Stimulated activated naive CD4-positive, alpha-beta T cell (primary cell): ENCODE data around the gene BANK1.
"Not testable (repeated sequence)": the region's sequence is repeated elsewhere in the genome, so short reads cannot be mapped to it uniquely, and the experiment has no call there.

Experiments
- DNase-seq, 6 experiments: peaks; one replicate each; lab custom pipeline; 2025; lab: John Stamatoyannopoulos, UW

Gene BANK1

DNA sequence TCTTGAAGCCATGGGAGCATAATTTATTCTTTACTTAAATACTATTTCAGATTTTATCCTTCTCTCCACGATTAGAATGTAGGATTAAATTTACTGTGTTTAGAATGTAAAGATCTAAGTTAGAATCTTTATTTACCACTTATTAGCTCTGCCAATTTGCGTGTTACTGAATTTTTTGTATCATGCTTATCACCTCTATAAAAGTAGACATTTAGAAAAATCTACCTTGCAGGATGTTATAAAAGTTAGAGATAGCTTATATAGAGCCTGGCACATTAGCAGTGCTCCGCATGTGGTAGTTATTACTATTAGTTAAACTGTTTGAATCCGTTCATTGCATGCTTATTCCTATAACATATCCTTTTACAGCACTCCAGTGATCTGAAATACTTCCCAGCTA lies 97.9 kb downstream of the BANK1 start:
- DNase-seq, result no peak

DNA sequence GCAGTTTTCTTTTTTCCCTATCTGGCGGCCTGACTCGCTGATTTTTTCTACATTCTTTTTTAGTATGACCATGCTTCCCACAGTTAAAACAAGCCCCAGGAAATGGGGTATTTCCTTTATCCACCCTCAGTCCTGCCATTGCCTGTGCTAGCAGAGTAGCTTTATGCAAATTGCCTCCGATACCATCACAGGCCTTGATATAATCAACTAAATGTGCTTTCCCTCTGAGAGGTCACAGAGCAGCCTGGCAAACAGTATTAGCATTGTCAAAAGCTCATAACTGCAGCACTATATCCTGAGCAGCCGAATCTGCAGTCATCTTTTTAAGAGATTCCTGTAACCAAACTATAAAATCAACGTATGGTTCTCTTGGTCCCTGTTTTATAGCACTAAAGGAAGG lies 115.0 kb downstream of the BANK1 start:
- DNase-seq, result not testable (repeated sequence)

DNA sequence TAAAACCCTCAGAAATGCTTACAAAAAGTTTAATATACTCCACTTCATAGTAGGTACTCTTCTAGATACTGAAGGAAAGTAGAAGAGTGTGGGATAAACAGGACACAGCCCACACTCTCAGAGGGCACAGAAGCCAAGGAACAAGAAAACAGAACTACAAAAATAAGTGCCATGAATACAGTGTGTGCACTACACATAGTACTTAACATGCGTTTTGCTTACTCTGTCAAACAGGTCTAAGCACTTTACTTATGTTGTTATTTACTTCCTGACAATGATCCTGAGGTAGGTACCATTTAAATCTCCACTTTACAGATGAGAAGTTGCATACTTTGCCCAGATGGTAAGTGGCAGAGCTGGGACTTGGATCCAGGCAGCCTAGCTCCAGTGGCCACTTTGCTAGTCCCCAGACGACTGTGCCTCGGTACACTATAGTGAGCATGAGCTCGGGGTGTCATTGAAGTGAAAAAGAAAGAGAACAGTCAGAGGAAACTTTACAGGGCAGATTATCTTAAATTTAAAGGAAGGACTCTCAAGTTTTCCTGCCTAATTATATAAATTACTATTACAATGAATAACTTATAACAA lies 120.3 kb downstream of the BANK1 start:
- no peak for DNase-seq

DNA sequence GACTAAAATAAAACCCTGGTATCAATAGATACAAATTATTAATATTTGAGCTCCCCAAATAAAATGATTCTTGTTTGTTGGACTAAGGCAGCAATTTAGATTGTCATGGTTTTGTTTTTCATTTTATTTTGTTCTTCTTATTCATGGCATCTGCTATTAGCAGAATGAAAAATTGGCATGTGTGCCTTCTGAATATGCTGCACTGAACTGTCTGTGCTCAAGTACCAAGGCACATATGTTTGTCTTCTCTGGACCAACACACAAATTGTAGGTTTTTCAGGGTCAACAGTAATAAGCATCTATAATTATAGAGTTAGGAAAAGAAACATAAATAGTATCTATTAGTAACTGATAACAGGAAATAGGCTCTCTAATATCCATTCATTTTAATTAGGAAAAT lies 121.1 kb downstream of the BANK1 start:
- no peak for DNase-seq

DNA sequence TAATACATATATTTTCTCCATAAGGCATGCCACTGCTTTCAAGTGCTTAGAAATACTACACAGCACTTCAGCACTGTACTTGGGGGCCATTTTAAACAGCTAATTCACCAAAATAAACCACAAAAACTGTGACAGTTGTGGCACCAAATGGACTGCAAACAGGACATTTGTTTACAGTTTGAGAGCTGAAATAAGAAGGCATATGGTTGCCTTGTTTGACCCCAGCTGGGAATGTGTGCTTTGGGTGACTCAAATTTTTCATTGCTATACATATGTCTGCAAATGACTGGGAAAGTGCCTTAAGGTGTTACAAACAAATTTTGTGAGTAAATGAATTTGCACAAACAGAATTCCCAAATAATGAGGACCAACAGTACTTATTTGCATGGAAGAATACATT lies 124.2 kb downstream of the BANK1 start:
- DNase-seq, result no peak

DNA sequence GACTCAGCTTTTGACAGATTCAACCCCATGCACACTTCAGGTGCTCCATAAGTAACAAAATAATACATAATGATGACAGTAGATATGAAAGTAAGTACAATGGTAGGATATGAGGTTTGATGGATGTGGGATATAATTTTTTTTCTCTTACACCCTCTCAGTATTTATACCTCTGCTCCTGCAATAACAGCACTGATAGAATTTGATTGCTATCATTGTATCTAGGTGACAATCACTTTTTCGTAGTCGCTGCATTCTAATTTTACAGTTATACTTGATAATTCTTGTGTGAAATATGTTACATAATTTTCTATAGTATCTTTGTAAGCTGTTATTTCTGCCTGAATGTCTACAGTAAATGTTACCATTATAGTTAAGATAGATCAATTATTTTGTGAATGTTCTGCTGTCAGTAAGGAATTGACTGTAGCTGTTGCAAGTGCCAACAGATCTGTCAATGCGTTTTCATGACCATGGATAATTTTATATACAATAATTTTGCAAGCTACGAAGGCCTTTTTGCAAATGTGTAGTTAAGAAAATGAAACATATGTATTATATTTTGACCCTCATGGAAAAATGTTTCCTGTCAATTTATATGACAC lies 128.9 kb downstream of the BANK1 start:
- DNase-seq, result no peak

DNA sequence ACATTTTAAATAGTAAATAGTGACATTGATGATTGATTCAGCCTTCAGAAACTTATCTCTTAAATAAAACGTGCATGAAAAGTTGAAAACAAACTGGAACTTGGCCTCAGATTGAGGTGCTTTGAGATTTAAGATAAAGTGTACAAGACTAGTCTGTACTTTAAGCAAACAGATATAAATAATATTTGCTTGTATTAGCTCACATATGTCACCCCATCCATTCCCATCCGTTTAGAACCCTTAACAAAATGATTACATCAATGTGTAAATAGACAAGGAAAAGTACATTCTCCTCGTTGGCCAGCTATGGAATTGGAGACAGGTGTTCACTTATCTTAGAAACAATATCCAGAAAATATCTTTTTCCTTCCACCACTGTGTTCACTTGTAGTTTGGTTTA lies 130.8 kb downstream of the BANK1 start:
- DNase-seq, result no peak

DNA sequence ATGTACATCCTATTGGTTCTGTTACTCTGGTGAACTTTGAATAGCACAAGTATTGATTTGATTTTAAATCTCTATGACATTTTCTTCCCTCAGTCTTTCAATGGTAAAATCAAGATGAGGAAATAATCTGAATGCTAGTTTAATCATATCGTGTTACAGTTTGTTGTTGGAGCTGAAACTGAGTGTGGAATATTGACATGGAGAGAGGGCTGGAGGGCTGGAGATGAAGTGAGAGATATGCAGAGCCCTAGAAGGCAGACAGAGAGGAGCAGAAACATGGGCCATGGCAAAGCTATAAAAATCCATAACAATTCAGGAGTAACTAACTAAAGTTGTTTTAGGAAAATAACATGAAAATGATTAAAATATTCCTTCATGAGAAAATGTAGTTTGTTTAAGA lies 141.1 kb downstream of the BANK1 start:
- no peak for DNase-seq

DNA sequence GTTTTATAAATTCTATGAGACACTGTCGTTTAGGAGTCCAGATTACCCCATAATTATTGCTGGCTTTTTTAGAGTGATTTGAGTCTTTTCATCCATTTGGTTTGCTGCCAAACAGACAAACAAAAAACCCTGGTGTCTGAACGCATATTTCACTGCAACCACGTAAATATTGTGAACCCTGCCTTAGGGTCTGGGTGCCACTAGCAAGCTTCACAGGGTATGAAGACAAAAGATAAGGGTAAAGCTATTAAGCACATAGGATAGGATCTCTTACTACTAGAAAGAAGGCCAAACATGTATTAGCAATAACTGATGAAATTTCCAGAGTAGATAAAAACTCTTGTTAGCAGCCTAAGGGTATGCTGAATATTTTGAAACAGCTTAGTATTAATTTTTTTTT lies 143.3 kb downstream of the BANK1 start:
- no peak for DNase-seq

DNA sequence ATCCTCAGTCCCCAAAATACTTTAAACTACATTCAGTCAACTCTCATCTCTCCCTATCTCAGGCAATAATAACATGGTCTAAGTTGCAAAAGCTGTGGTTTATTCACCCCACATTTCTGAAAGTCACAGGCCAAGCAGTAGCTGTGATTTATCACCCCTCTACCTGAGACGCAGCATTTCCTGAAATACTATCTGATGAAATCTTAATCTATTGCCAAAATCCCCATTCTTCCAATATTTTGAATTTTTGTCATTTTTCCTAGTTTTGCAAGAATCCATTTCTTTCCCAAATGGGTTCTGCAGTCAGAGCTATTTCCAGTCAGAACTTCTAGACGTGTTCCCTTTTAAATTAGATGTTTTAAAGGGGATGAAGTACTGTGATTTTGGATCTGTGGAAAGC lies 148.3 kb downstream of the BANK1 start:
- DNase-seq, result no peak

DNA sequence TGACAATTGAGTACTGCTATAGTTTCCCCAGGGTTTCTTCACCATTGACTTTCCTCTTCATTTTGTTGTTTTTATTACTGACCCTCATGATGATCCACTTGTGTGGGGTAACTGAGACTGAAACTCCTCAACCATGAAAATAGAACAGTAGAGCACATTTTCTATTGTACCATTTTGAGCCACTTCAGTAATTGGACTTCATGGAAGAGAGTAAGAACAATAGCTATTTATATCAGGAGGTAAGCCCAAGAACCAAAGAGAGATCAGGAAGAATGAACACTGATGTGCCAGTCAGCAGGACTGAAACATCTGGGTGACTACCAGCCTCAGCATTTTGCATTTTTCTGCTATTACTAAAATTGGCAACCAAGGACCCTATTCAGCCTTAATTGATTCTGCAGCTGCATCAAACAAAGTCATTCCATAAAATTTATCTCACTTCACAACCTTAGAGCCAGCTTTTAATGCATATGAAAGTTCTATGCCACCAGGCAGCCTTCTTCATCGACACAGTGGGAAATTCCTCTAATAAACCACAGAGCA lies 151.4 kb downstream of the BANK1 start:
- no peak for DNase-seq

DNA sequence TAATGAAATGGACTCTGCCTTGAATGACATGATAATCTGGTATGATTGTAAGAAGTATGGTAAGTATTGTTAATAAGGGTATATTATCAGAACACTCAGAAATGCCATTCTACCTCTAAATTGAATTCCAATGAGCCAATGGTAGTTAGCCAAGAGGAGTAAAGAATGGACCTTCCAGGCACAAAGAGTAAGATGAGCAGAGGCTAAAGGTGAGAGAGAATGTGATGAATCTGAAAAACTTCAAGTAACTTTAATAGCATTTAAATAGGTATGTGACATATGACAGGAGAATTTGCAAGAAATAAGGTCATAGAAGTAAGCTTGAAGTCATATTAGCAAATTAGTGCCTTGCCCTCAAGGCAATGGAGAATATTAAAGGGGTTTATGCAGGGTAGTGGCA lies 152.4 kb downstream of the BANK1 start:
- no peak for DNase-seq

DNA sequence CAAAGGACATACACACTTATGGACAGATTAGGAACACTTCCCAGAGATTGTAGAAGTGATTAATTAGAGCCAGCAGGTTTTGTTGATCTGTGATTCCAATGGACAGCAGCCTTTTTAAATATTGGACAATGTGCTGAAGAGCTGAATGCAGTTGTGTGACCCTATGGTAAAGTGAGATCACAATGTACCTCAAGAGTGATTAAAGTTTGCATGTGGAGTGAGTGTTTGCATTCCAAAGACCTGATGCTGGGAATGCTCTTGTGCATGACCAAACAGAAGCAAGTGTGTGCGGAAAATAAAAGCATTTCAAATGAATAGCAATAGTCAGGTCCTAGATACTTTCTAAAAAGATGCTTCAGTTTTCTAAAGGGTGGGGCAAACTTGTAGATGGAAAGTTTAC lies 154.1 kb downstream of the BANK1 start:
- no peak for DNase-seq

DNA sequence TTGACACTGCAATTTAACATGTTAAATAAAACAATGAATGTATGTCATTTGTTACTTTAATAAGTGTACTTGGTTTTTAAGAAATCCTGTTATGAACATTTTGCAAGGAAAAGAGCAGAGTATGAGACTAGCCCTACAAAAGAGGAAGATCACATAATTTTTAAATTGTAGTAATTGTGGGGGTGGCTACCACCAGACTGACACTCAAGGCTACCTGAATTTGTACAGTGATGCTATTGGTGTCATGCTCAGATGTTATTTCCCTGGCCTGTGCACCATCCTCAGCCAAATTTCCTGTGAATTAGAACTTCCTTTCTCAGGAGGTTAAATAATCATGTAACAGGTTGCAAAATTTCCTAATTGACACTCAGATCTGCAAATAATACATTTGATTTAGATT lies 157.5 kb downstream of the BANK1 start:
- DNase-seq, result no peak

DNA sequence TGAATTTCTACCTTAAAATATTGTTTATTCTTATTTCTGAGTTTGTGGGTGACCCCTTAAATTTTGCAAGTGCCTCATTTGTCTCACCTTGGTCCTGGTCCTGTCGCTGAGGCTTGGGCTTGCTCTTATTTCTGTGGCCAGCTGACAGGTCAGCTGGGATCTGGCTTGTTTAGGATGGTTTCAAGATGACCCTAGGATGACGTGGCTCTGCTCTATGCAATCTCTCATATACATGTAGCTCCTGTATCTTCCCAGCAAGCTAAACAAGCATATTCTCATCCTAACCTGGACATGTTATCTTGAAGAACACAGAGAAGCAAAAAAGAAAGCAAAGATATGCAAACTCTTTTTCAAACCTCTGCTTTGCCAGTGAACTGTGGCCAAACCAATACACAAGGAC lies 158.4 kb downstream of the BANK1 start:
- DNase-seq, result no peak

DNA sequence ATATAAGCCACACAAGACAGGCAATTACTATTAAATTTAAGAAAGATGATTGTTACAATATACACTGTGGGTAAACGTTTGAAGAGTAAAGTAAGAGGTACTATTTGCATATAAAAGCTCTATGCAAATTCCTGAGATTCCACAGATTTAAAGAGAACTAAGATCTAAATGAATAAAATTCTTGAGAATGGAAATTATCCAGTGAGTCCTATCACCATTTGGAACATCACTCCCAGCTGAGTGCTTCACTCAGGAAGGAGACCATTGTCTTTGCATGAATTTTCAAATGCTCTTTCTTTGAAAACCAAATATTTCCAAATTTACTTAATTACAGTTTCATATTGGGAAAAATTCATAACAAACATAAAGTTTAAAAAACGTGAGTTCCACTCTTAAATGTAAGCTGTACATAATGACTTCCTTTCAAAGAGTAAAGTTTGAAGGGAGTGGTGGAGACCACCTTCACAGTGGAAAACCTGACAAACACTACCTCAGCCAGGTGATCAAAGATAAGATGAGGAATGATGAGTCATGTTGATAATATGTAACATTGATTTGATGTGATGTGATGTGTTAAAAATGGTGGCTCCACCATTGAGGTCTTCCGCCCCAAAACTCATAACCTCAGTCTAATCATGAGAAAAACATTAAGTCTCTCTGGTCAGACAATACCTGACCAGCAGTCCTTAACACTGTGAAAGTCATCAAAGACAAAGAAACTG lies 159.9 kb downstream of the BANK1 start:
- DNase-seq, result no peak

DNA sequence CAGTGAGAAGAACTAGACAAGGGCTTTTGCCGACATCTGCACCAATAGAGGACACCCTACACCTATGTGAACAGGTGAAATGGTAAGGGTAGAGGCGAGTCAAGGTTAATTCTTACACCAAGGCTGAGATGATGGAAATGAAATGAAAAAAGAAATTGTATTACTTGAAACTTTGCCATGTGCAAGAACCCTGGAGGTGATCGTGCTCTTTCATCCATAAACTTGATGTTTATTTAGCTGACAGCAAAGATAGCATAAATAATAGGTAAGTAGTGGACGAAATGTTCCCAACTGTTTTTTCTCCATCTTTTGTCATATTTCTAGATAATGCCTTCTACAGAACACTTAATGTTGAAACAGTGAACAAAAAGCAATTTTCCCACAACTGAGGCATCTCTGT lies 162.5 kb downstream of the BANK1 start:
- DNase-seq, result no peak

DNA sequence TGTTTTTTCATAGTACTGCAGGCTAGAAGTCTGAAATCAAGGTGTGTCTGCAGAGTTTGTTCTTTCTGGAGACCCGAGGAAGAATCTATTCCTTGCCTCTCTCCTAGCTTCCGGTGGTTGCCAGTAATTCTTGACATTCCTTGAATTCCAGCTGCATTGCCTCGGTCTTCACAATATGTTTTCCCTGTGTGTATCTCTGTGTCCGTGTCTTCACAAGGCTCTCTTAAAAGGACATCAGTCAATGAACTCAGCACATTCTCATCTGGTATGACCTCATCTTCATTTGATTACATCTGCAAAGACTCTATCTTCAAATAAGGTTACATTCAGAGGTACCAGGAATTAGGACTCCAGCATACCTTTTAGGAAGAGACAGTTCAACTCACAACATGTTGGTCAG lies 163.4 kb downstream of the BANK1 start:
- no peak for DNase-seq

DNA sequence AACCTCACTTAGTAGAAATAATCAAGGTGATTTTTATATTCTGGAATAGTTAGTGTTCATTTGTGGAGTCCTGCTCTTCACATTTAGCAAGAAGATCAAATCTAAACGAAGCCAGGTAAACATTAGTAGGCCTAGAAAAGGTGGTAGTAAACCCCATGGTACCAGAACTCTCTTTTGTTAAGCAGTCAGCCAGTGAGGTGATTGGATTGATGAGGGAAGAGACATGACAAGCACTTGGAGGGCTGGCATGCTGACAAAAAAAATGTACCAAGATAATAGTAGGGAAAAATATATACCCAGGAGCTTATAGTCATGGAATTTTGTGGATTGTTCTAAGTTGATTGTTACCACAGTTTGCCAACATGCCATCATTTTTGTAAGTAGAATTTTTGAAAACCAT lies 163.8 kb downstream of the BANK1 start:
- DNase-seq, result no peak

DNA sequence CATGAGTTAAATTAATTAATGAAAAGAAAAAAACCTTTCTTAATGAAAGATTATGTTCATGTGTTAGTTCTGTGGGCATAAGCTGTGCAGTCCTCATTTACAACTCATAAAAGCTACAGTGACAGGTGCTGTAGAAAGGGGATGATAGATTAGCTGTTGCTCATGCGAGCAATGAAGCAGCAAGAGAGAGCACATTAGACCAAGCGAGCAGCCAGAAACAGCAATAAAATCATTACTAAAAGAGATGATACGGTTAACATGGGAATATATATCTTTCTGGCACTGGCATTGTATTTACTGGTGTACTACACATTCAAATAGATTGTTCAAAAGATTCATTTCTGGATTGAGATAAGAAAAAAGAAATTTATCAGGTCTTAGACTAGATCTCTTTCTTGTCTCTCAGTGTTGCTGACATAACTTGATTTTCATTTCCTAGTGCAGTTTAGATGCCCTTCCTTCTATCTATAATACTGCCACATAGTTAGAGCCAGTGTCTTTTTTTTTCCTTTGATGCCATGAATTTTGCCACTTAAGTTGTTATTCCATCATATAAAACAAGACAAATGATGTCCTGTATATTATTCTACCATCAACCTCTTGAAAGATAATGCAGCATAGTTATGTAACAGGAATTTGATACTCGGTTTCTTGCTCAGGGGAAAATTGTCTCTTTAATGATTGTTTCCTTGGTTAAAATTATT lies 164.6 kb downstream of the BANK1 start:
- DNase-seq, result no peak

DNA sequence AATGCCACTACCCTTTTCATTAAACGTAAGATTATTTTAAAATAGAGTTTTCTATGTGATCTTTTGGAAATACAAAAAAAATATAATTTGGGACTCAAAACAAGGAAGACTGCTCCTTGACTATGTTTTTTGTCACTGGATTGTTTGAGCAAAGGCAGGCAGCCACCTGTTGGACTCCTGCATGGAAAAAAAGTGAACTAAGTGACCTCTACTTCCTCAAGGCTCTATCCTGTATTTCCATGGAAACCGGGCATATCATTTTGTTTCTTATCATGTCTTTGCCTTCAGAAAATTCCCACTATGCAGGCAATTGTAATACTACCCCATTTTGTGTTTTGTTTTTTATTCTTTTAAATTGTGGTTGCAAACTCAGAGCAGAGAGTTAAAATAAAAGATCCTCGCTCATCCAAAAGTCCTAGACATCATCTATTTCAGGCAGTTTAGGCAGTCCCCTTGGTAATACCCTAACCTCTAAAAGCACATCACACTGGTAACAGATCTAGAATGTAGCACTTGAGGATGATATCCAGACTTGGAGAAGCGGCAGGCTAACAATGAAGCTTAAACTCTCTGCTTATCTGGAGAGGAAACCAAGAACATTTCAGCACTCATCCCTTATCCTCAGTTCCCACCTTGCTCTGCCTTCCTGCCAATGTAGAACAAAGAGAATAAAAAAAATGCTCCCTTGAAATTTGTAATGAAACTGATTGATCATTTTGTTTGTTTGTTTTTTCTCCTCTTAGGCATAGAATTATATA lies 165.7 kb downstream of the BANK1 start:
- DNase-seq, result no peak

DNA sequence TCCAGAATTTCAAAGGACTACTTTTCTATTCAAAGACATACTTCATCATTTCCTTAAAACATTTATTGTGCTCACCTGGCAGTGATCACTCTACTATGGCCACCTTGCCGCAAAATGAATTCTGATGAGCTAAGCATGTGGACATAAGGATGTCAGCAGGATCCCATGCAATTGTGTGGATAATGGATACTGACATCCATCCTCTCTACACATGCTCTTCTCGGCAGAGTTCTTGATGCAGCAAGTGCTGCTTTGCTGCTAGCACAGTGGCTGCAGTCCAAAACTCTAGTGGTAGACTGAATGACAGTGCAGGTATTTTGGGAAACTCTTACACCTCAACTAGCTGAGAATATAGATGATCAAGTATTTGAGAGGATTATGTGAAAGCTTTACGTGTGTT lies 168.0 kb downstream of the BANK1 start:
- DNase-seq, result no peak
